ENCODE measurements around the gene SPATA32. TPM values are rescaled to one million over a fixed set of nuclear protein-coding genes. Genes with fewer than 3 reads are reported as not detected.

The SPATA32 gene
- total and polyA plus RNA-seq, 8 donors, result 0.07 to 0.19 (median 0.13) TPM; not detected in 4

DNA sequence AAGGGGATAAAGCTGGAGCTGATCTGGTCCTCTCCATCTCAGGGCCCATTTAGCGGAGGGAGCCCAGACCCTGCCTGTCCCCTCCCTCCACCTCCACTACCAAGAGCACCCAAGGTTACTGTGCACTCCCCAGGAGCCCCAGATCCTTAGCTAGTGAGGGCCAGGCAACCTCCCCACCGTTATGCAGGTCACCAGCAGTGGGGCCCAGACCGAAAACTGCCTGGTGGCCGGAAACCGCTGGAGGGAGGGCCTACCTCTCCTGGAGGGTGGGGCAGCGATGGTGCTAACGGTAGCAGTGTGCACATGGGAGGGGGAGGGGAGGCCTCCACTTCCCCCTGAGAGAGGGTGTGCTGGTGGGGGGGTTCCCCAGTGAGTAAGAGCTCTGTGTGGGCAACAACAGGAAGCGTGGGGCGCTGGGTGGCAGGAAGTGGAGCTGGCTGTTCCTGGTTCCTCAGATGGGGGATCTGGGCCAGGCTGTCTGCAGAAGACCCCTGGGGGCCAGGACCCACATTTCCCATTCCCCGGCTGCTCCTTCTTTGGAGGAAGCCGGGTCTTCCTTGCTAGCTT, 35.8 kb downstream of the SPATA32 start:
- Histone ChIP-seq H3K9me3 (no peaks in the 10 kb centered on the region), H3K36me3 (no peaks in the 10 kb centered on the region), H3K4me3 (peak overlapping the region in 1 of 4 donors; percentile 13), H3K27me3 (no peaks in the 10 kb centered on the region), H3K4me1 (peaks cover 8 to 14% (median 11%) of the 10 kb centered on the region in 3 donors), H3K27ac (peak overlapping the region in 2 of 4 donors; percentile 64 to 71)
- FAIRE-seq (no peak), DNase-seq (peak in 4 of 6 donors; percentile 21 to 78 (median 65)), ATAC-seq (peak in 3 of 4 donors; percentile 8 to 48 (median 36))
- WGBS, 2 donors, result 88 to 90% methylated on average over 11 of the region's 11 CpGs
- TF ChIP-seq, protein P1, sequence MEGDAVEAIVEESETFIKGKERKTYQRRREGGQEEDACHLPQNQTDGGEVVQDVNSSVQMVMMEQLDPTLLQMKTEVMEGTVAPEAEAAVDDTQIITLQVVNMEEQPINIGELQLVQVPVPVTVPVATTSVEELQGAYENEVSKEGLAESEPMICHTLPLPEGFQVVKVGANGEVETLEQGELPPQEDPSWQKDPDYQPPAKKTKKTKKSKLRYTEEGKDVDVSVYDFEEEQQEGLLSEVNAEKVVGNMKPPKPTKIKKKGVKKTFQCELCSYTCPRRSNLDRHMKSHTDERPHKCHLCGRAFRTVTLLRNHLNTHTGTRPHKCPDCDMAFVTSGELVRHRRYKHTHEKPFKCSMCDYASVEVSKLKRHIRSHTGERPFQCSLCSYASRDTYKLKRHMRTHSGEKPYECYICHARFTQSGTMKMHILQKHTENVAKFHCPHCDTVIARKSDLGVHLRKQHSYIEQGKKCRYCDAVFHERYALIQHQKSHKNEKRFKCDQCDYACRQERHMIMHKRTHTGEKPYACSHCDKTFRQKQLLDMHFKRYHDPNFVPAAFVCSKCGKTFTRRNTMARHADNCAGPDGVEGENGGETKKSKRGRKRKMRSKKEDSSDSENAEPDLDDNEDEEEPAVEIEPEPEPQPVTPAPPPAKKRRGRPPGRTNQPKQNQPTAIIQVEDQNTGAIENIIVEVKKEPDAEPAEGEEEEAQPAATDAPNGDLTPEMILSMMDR (IDR thresholded peaks at IDR 0.05), result no peak
- intact Hi-C loops (cut with DNase I), result loop anchor here in 1 of 3 donors (10.0 kb wide), 1 partner anchor 599 kb away; no protein-coding TSS in a partner anchor

DNA sequence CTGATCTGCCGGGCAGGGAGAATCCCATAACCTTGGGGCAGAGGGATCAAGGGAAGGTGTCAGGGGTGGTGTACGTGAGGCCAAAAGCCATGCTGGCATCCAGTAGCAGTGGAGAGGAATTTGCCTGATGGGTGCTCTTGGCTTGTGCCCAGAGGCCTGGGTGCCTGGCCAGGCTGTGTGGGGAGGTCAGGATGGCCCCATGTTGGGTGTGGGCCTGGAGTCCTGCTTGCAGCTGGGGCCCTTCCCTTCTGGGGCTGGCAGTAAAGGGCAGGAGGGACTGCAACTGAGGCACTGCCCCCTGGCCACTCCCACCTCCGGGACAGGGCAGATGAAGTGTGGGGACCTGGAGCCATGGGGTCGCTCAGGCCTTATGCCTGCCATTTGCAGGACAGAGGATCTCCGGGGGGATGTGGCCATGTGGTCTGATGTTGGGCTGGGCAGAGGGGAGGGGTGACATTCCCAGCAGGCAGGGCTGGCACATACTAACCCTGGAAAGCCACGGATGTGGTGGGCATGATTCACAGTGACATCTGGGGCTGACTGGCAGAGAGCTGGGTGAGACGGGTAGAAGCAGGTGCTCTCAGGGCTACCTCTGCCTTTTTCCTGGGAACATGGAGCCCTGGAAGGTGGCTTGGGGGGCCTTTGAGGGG, 36.7 kb downstream of the SPATA32 start:
- no peaks in the 10 kb centered on the region for H3K36me3 ChIP-seq
- WGBS, 2 donors, result 83 to 85% methylated on average over 7 of the region's 7 CpGs
- peaks cover 8 to 14% (median 11%) of the 10 kb centered on the region in 3 donors for H3K4me1 ChIP-seq
- no peaks in the 10 kb centered on the region for H3K9me3 ChIP-seq
- H3K27ac ChIP-seq, result peak overlapping the region in 2 of 4 donors; percentile 33 to 64
- ATAC-seq (no peak), DNase-seq (peak in 2 of 6 donors; percentile 11 to 63), FAIRE-seq (no peak)
- H3K27me3 ChIP-seq, result no peaks in the 10 kb centered on the region
- H3K4me3 ChIP-seq, result peak overlapping the region in 1 of 4 donors; percentile 61
- TF ChIP-seq, protein P1 (IDR thresholded peaks at IDR 0.05), result no peak
- intact Hi-C loops (cut with DNase I), result loop anchor here in 1 of 3 donors (10.0 kb wide), 1 partner anchor 600 kb away; no protein-coding TSS in a partner anchor

DNA sequence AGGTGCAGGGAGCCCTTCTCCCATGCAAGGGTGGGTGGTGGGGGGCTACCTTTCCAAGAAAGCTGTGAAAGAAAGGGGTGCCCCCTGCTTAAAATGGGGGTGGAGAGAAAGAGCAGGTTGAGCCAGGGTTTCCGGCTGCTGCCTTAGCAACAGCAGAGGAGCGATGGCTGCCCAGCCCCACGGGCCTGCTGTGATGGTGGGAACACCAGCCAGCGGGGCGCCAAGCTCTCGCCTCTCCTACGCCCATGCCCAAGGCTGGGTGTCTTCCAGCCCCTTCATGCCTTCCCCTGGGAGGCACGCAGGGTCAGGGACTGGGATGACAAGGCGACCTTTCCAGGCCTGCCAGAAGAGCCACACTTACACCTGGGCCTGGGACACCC, 37.2 kb downstream of the SPATA32 start:
- Histone ChIP-seq H3K9me3 (no peaks in the 10 kb centered on the region), H3K27me3 (no peaks in the 10 kb centered on the region), H3K27ac (no peak overlapping the region), H3K4me1 (peaks cover 8 to 14% (median 11%) of the 10 kb centered on the region in 3 donors), H3K36me3 (no peaks in the 10 kb centered on the region), H3K4me3 (peak overlapping the region in 1 of 4 donors; percentile 61)
- 86 to 90% methylated on average over 9 of the region's 9 CpGs for WGBS, 2 donors
- FAIRE-seq (no peak), ATAC-seq (no peak), DNase-seq (peak in 1 of 6 donors; percentile 66)
- TF ChIP-seq, protein P1 (IDR thresholded peaks at IDR 0.05), result no peak
- intact Hi-C loops (cut with DNase I), result loop anchor here in 2 of 3 donors (5.0 to 10.0 kb wide), 2 partner anchors 163 to 600 kb away; no protein-coding TSS in a partner anchor

DNA sequence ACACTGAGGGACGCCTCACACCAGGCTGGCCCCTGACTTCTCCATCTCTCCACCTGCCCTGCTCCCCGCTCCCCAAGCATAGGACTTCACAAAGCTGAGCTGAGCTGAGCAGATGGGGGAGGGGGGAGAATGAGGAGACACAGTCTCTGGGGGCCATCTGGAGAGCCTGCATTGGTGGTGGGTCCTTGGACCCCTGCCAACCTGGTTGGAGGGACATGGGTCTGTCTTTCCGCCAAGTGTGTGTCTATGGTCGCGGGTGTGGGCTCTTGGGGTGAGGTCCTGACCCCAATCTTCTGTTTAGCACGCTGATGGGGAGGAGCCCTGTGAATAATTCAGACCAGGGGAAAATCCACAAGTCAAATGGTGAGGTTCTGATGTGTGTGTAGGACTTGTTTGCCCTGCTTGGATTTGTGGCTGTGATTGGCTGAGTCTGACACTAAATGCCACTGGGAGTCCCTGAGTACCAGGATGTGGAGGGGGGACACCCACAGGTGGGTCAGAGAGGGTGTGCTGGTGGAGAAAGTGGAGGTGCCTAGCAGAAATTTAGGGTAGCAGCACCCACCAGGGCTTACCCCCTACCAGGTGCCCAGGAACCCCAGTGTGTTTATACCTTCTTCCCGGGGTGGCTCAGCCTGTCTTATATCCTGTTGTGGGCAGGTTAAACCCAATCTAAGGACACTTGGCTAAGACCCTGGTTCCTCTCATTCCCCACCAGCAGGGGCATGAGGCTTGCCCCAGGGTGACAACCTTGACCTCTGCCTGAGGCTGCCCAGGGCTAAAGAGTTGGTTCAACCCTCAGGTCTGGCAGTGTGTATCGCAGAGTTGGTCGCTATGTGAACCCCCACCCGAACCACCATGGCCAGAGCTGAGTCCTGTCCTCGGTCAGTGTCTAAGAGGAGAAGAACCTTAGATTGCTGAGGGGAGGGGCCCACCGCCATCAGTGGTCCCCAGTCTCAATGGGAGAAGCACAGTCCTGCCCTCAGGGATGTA, 38.1 kb downstream of the SPATA32 start:
- peak in 1 of 6 donors; percentile 59 for DNase-seq
- TF ChIP-seq, protein P1 (IDR thresholded peaks at IDR 0.05), result no peak
- no peak for FAIRE-seq
- Histone ChIP-seq H3K36me3 (no peaks in the 10 kb centered on the region), H3K27me3 (no peaks in the 10 kb centered on the region), H3K27ac (peak overlapping the region in 1 of 4 donors; percentile 11), H3K4me1 (peaks cover 7 to 15% (median 11%) of the 10 kb centered on the region in 3 donors), H3K9me3 (no peaks in the 10 kb centered on the region), H3K4me3 (peak overlapping the region in 1 of 4 donors; percentile 61)
- no peak for ATAC-seq
- intact Hi-C loops (cut with DNase I), result loop anchor here in 2 of 3 donors (5.0 to 10.0 kb wide), 2 partner anchors 163 to 601 kb away; no protein-coding TSS in a partner anchor
- 86 to 89% methylated on average over 12 of the region's 12 CpGs for WGBS, 2 donors

Data from pancreas (tissue), 10 donors.